Esophagus muscularis mucosa (tissue), 4 donors: ENCODE measurements around the gene LOXL1. TPM values are rescaled to one million over a fixed set of nuclear protein-coding genes. Genes with fewer than 3 reads are reported as not detected.
A peak's percentile ranks its signal among the peaks of the same experiment; 100 is the strongest.

Experiments used
- DNase-seq: peaks from one replicate; pipeline ENCODE4 v3.0.0-alpha.2; 2017; ENCODE audit errors: extremely low spot score
- H3K27ac ChIP-seq, 4 donors: fragments of 200-600 bp; sonication (generic); replicated peaks in 1 of 4; 1 replicate in 3 of 4; 2 replicates in 1 of 4; pipeline ENCODE4 v1.5.1; 2016 to 2019; ENCODE audit warnings: mild to moderate bottlenecking in 1 of 4
- H3K27me3 ChIP-seq, 4 donors: fragments of 200-600 bp; sonication (generic); one replicate each; pipeline versions ENCODE4 v1.5.1 to v1.6.0; 2016 to 2019
- H3K36me3 ChIP-seq, 4 donors: fragments of 200-600 bp; sonication (generic); one replicate each; pipeline ENCODE4 v1.5.1; 2016 to 2019
- H3K4me1 ChIP-seq, 4 donors: fragments of 200-600 bp; sonication (generic); one replicate each; pipeline ENCODE4 v1.5.1; 2016 to 2019
- H3K4me3 ChIP-seq, 4 donors: fragments of 200-600 bp; sonication (generic); 1 replicate in 2 of 4; 2 replicates in 2 of 4; pipeline ENCODE4 v1.5.1; 2016 to 2019; ENCODE audit warnings: mild to moderate bottlenecking in 4 of 4, moderate library complexity in 1 of 4
- H3K9me3 ChIP-seq, 4 donors: fragments of 200-600 bp; sonication (generic); 1 replicate in 3 of 4; 2 replicates in 1 of 4; pipeline ENCODE4 v1.5.1; 2016 to 2019
- CTCF ChIP-seq, 3 experiments: fragments of 200-600 bp in 2 of 3; fragments of 450-650 bp in 1 of 3; sonication (generic) in 2 of 3; IDR thresholded peaks; one replicate each; pipeline ENCODE4 v1.5.1; 2017 to 2019; ENCODE audit warnings: antibody characterized with exemption in 3 of 3, mild to moderate bottlenecking in 2 of 3, moderate library complexity in 1 of 3
- EP300 ChIP-seq: sonication (generic); formaldehyde crosslinking; IDR thresholded peaks from one replicate; pipeline ENCODE4 v1.6.1; 2017; ENCODE audit warnings: antibody characterized with exemption
- POLR2A ChIP-seq: fragments of 450-650 bp; IDR thresholded peaks from one replicate; pipeline ENCODE4 v1.6.1; 2017; ENCODE audit warnings: antibody characterized with exemption, moderate library complexity, mild to moderate bottlenecking, low read depth
- POLR2AphosphoS5 ChIP-seq, 2 donors: sonication (generic); formaldehyde crosslinking; IDR thresholded peaks; one replicate each; pipeline ENCODE4 v1.6.1; 2017; ENCODE audit warnings: antibody characterized with exemption in 2 of 2
- WGBS: methylation state at CpG from one replicate; pipeline ENCODE4 v1.1.5; 2018; 5-methylcytosine and 5-hydroxymethylcytosine counted together
- intact Hi-C: fragments of 100-400 bp; cut with DNase I; formaldehyde crosslinking; loops from one replicate; pipeline ENCODE4 v1.15.1; 2023
- total RNA-seq, 4 donors: library from RNA; depleted of rRNA; stranded (reverse); fragments of >200 nt; gene quantifications; one replicate each; pipeline versions ENCODE4 v1.1.0 to v1.2.1, GENCODE V29; 2016

LOXL1 gene
- total RNA-seq, 4 donors from 2014 or later, result 19.7 to 84.3 (median 39.1) TPM

- Histone ChIP-seq H3K27ac (peak overlapping the region in 1 of 4 donors; percentile 18), H3K4me1 (peaks cover 46 to 91% (median 79%) of the 10 kb centered on the region in 4 donors), H3K27me3 (peaks cover 0 to 33% (median 0%) of the 10 kb centered on the region in 4 donors), H3K36me3 (peaks cover 0 to 17% (median 3%) of the 10 kb centered on the region in 4 donors), H3K9me3 (no peaks in the 10 kb centered on the region), H3K4me3 (no peak overlapping the region)
- intact Hi-C loops, result no loop called here
- 63% methylated on average over 5 of the region's 5 CpGs for WGBS
- TF ChIP-seq CTCF (IDR thresholded peaks at IDR 0.05) (no peak), EP300 (no peak), POLR2A (no peak), POLR2AphosphoS5 (IDR thresholded peaks at IDR 0.05) (no peak)
- no peak for DNase-seq
These were observed 2.8 kb downstream of the LOXL1 start for GRCh38 chr15:73928971-73929627.

GRCh38 chr15:73930371-73930770 is 4.1 kb downstream of the LOXL1 start:
- Histone ChIP-seq H3K27ac (peak overlapping the region; percentile 21 to 68 (median 26)), H3K4me1 (peaks cover 36 to 91% (median 73%) of the 10 kb centered on the region in 4 donors)
- intact Hi-C loops, result no loop called here

GRCh38 chr15:73930790-73931281 is 4.6 kb downstream of the LOXL1 start:
- WGBS, result 74% methylated on average over 6 of the region's 7 CpGs
- peaks cover 31 to 91% (median 73%) of the 10 kb centered on the region in 4 donors for H3K4me1 ChIP-seq
- DNase-seq, result no peak
- intact Hi-C loops, result no loop called here
- H3K36me3 ChIP-seq, result peaks cover 0 to 20% (median 3%) of the 10 kb centered on the region in 4 donors
- no peak overlapping the region for H3K4me3 ChIP-seq
- H3K27me3 ChIP-seq, result peaks cover 0 to 33% (median 0%) of the 10 kb centered on the region in 4 donors
- no peaks in the 10 kb centered on the region for H3K9me3 ChIP-seq
- H3K27ac ChIP-seq, result peak overlapping the region; percentile 21 to 68 (median 26)
- no peak for TF ChIP-seq POLR2A
- TF ChIP-seq POLR2AphosphoS5 (IDR thresholded peaks at IDR 0.05), result no peak
- no peak for TF ChIP-seq EP300
- TF ChIP-seq CTCF (IDR thresholded peaks at IDR 0.05), result no peak

More at GRCh38 chr15:73930371-73930770, 4.1 kb downstream of the LOXL1 start:
- 86% methylated on average over 1 of the region's 8 CpGs for WGBS
- Histone ChIP-seq H3K9me3 (no peaks in the 10 kb centered on the region), H3K4me3 (no peak overlapping the region), H3K36me3 (peaks cover 0 to 20% (median 3%) of the 10 kb centered on the region in 4 donors), H3K27me3 (peaks cover 0 to 33% (median 0%) of the 10 kb centered on the region in 4 donors)
- DNase-seq, result no peak
- TF ChIP-seq CTCF (IDR thresholded peaks at IDR 0.05) (no peak), POLR2AphosphoS5 (IDR thresholded peaks at IDR 0.05) (no peak), POLR2A (no peak), EP300 (no peak)

GRCh38 chr15:73931441-73931840 is 5.2 kb downstream of the LOXL1 start:
- Histone ChIP-seq H3K27me3 (peaks cover 0 to 33% (median 0%) of the 10 kb centered on the region in 4 donors), H3K9me3 (no peaks in the 10 kb centered on the region), H3K4me3 (no peak overlapping the region), H3K36me3 (peaks cover 0 to 20% (median 3%) of the 10 kb centered on the region in 4 donors), H3K27ac (peak overlapping the region in 2 of 4 donors; percentile 21 to 68), H3K4me1 (peaks cover 25 to 91% (median 73%) of the 10 kb centered on the region in 4 donors)
- no peak for DNase-seq
- intact Hi-C loops, result no loop called here
- TF ChIP-seq POLR2AphosphoS5 (IDR thresholded peaks at IDR 0.05) (no peak), EP300 (no peak), POLR2A (no peak), CTCF (IDR thresholded peaks at IDR 0.05) (no peak)
- WGBS, result 68% methylated on average over 2 of the region's 2 CpGs
